HG03108 (cell line): Measurements from ENCODE around the gene POLA1.

ENCODE experiments used
- ATAC-seq: cut with Tn5 transposase; IDR thresholded peaks from one replicate; pipeline ENCODE4 v1.9.1; 2021; ENCODE audit warnings: moderate library complexity; ENCODE audit not compliant: unreplicated experiment

The POLA1 gene

DNA sequence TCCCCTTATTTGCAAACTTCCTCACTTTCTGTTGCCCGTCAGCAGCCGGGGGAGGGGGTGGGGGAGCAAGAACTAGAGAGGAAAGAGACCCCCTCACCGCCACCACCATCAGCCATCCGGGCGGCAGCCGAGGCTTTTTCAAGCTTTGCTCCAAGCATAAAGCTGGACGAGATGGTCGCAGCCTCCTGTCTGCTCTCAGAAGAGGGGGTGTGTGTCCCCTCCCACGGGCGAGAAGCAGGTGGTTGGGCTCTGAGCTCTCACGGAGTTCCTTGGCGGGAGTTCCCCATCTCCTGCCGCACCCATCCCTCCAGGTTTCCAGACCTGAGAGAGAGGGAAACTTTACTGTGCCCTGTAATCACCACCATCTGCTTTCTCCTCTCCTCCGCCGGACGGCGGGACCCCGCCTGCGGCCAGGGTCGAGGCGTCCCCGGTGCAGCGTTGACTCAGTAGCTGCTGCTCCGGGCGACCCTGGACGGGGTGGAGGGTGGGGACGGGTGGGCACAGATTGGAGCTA lies 326.7 kb downstream of the POLA1 start:
- ATAC-seq, result no peak

DNA sequence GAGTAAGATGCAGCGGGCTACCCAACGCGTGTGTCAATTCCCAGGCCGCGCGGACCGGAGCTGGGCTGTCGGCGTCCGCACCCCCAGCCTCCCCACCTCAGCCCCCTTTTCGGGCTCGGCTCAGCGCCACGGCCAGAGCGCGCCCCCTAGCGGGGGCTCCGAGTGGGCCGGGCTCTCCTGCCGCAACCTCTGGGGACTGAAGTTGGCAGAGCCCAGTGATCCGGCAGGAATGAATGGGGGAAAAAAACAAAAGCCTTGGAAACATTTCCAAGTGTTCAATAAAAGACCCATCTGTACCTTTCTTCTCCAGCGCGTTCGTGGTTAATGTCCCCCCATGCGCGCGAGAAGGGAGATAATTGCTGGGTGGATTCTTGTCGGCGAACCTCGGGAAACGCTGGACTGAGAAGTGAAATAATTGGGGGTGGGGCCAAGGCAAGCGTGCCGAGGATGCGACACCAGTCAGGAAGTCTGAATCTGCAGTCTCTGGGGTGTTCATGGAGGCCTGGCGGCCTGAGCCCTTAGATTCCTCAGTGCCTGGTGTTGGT lies 327.3 kb downstream of the POLA1 start:
- ATAC-seq, result no peak

DNA sequence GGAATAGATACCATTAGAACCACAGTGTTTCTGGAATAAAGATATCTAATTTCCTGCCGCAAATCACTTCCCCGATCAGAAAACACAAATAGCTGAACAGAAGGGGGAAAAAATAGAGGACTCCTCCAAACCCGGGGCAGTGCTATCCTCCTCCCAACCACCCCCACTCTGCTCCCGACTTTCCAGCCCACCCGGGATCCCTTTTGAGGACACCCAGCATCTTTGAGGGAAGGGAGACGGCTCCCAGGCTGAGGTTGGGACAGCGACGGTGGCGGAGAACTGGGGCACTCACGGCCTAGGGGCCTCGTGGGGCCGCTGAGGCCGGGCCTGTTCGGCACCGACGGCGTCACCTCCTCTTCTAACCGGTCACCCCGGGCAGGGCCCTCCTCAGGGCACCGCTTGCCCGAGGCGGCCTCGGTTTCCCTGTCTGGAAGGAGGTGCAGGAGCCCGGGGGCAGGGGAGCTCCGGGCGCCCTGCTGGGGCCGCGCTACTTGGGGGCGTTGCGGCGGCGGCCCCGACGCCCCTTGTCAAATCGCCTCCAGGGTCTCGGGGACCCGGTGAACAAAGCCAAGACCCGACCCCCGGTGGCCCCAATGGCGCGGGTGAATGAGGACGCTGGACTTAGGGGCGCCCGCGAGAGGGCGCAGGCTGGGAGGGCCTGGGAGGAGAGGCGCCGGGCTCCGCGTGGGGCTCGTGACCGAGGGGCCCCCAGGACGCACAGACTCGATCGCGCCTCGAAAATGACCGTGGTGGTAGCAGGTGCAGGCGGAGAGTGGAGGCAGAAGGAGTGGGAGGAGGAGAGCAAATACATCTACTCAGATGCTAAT lies 329.0 kb downstream of the POLA1 start:
- no peak for ATAC-seq

DNA sequence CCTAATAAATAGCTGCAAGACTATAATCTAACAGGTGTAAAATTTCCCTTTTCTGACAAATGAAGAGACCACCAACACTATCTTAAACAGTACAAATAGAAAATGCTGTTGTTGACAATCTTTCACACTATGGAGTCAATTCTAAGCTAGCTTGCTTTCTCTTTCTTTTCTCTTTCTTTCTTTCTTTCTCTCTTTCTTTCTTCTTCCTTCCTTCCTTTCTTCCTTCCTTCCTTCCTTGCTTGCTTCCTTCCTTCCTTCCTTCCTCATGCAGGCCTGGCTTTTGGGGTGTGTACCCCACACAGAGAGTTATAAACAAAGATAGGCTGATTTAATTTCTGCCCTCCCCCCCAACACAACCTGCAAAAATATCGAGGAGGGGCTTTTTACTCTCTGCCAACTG lies 330.2 kb downstream of the POLA1 start:
- no peak for ATAC-seq

DNA sequence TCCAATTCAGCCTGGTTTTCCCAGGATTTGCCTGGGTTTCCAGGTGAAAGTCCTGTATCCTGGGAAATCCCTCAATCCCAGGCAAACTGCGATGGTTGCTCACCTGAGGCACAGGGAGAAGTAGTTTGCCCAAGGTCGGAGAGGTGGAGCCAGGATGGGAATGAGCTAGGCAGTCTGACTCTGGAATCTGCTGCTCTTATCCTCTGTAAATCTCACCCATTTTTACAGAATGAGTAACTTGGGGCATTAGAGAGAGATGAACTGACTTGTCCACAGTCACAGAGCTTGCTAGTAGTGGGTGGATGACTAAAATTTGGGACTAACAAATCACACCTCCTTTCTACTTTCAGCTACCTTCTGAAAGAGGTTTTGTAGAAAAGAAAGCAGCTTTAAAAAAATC lies 331.9 kb downstream of the POLA1 start:
- no peak for ATAC-seq

DNA sequence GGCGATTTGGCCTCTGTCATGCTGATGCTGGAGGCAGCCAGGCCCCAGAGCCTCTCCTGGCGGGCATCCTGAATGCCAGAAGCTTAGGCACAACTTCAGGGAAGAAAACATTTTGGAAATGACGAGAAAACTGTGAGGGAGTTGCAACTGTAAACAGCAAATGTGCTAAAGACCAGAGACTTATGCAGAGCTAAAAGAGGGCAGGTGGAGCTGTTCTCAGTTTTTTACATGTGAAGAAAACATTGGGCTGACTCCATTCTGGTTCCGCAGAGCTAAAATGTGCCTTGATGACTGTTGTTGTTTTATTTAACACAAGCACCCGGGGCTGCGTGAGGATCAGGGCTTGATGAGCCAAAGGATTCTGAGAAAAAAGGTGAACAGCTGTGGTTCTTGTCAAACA lies 332.9 kb downstream of the POLA1 start:
- ATAC-seq, result no peak

DNA sequence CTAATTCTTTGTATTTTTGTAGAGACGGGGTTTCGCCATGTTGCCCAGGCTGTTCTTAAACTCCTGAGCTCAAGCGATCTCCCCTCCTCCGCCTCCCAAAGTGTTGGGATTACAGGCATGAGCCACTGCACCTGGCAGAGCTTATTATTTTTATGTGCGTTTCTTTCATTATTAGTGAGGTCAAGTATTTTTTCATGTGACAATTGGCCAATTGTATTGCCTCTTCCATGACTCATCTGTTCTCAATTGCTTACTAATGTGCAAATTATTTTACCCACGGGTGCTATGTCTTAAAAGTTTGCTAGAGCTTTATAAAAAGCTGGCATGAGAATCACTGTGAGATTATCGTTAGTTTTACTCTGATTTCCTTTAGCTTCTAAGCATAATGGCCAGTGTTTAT lies 335.0 kb downstream of the POLA1 start:
- ATAC-seq, result no peak

DNA sequence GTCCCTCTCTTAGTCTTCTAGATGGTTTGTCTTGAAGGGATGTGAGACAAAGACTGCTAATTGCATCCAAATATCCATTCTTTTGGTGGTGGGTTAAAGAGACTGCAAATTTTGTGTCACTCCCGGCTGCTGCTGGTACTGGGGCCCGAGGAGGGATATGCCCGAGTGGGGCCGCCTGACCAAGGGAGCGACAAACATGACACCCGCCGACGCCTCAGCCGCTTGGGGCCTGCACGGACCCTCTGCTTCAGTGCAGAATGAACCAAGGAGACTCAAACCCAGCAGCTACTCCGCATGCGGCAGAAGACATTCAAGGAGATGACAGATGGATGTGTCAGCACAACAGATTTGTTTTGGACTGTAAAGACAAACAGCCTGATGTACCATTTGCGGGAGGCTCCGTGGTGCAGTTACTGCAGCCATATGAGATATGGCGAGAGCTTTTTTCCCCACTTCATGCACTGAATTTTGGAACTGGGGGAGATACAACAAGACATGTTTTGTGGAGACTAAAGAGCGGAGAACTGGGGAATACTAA lies 335.6 kb downstream of the POLA1 start:
- no peak for ATAC-seq

DNA sequence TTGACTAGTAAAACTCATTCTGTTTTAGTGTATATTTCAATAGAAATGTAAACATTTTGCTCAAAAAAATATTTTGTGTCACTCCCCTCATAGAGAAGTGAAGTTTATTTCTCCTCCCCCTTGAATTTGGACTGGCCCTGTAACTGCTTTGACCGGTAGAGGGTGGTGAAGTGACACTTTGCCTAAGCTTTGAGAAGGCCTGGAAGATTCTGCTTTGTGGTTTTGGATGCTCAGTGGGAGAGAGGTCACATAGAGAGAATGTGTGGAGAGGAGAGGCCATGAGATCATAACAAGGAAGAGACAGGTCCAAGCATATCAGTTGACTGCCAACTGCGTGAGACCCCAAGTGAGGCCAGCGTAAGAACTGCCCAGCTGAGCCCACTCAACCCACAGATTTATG lies 341.2 kb downstream of the POLA1 start:
- ATAC-seq, result no peak

DNA sequence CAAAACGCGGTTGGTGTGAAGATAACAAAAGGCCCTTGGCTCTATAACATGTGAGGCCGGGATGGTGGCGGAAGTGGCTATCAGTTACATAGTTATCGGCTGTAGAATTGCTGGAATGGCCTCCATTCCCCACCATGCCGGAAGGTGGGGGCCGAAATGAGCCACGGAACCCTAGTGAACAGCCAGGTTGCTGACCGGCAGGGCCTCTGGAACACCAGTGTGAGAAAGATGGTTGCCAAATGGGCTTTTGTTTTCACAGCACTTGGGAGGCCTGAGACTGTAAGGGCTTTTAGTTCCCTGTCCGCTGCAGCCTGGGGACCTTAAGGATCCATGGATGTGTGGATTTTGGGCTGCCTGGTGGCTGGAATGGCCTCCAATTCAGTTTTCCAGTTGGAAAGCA lies 345.3 kb downstream of the POLA1 start:
- ATAC-seq, result no peak

DNA sequence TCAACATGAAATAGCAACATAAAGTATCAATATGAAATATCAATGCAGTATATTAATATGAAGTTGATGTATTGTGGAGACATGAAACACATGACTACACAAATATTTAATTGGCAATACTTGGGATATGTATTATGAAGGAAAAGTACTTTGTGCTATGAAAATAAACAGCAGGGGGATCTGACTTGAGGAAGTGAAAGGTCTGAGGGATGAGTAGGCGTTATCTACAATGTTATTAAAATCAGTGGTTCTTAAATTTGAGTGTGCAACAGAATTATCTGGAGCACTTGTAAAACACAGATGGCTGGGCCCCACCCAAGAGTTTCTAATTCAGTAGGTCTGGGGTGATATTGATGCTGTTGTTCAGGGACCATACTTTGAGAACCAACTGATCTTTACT lies 349.5 kb downstream of the POLA1 start:
- ATAC-seq, result no peak
